Stimulated activated CD8-positive, alpha-beta memory T cell treated with anti-CD3 and anti-CD28 coated beads, Interleukin-7, amount 100 ng/mL, for 4 hours (primary cell): ENCODE results near the gene MAP1S.
"Not testable (repeated sequence)": the region's sequence is repeated elsewhere in the genome, so short reads cannot be mapped to it uniquely, and the experiment has no call there.

Experiments
- DNase-seq, 2 donors: peaks; one replicate each; pipeline ENCODE4 v3.0.0-alpha.2; 2020; ENCODE audit warnings: low read depth in 2 of 2

Gene MAP1S

GRCh38 chr19:17765069-17765618 lies 45.9 kb downstream of the MAP1S start:
- no peak for DNase-seq

DNA sequence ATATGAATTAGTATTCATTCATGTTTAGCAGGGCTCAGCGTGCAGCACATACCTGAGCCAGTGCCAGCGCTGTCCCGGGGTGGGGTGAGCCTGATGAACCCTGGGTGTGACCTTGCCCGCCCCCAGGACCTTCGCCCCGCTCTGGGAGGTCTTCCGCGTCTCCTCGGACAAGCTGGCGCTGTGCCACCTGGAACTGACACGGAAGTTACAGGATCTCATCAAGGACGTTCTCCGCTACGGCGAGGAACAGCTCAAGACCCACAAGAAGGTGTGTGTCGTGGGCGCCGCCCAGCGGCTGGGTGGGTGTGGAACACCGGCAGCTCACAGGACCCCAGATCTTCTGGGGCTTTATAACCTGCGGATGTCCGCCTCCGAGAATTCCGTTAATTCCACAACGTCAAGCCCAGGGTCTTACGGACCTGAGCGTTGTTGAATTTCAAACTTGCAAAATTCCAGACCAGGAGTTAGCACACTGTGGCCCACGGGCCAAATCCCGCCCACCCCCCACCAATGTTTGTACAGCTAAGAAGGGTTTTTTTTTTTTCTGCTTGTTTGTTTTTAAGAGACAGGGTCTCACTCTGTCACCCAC lies 47.4 kb downstream of the MAP1S start:
- no peak for DNase-seq

DNA sequence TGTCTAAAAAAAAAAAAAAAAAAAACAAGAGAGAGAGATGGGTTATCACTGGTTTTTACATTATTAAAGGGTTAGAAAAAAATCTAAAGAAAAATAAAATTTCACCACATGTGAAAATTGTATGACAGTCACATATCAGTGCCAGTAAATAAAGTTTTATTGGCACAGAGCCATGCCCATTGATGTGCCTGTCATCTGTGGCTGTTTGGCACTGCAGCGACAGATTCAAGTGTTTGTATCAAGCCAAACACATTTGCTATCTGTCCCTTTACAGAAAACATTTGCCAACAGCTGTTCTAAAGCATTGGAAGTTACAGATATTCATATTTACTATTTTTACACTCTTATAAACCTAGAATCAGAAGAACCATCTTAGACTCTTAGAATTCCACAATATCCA lies 48.3 kb downstream of the MAP1S start:
- no peak for DNase-seq

DNA sequence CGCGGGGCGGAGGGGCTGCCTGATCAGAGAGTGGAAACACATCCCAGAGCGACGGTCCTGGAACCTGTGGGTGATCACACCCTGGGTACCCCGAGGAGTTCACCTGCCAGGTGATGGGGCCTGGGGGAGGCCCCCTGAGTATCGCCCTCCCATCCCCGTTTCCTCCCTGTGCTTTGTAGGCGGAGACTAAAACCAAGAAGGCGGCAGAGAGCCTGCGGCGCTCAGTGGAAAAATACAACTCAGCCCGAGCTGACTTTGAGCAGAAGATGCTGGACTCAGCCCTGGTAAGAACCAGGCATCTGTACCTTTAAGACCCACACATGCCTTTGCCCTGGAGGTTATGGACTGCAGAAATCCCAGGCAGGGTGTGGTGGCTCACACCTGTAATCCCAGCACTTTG lies 51.3 kb downstream of the MAP1S start:
- DNase-seq, result no peak

GRCh38 chr19:17772172-17772571 lies 52.9 kb downstream of the MAP1S start:
- no peak for DNase-seq

GRCh38 chr19:17775245-17775927 lies 56.1 kb downstream of the MAP1S start:
- DNase-seq, result no peak

DNA sequence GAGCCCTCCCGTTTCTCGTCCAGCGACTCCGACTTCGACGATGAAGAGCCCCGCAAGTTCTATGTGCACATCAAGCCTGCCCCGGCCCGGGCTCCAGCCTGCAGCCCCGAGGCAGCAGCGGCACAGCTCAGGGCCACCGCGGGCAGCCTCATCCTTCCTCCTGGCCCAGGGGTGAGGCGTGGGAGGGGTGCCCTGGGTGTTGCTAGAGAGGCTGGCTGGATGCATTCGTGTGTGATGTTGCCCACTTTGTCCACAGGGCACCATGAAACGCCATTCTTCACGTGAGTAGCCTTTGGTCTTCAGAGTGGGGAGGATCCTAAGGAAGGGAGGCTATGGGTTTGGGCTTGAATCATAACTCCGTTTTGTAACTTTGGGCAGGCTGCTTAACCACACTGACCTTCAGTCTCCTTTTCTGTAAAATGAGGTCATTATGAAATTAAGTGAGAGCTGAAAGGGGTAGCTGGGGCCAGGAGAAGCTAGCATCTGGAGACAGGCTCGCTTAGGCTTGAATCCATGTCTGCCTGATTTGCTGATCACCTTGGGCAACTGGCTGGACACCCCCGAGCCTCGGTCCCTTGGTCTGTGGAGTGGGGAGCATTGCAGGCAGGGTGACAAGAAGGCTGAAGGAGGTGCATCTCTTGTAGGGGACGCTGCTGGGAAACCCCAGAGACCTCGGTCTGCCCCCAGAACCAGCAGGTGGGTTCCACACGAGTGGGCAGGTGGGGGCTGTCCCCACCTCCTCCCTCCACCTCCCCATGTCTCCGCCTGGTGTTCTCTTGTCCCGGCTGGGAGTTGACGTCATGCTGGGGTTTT lies 56.9 kb downstream of the MAP1S start:
- no peak for DNase-seq

- DNase-seq, result not testable (repeated sequence)
Observed at GRCh38 chr19:17777840-17778239, 58.6 kb downstream of the MAP1S start.

- DNase-seq, result no peak
Observed at GRCh38 chr19:17778251-17778967, 59.1 kb downstream of the MAP1S start.

DNA sequence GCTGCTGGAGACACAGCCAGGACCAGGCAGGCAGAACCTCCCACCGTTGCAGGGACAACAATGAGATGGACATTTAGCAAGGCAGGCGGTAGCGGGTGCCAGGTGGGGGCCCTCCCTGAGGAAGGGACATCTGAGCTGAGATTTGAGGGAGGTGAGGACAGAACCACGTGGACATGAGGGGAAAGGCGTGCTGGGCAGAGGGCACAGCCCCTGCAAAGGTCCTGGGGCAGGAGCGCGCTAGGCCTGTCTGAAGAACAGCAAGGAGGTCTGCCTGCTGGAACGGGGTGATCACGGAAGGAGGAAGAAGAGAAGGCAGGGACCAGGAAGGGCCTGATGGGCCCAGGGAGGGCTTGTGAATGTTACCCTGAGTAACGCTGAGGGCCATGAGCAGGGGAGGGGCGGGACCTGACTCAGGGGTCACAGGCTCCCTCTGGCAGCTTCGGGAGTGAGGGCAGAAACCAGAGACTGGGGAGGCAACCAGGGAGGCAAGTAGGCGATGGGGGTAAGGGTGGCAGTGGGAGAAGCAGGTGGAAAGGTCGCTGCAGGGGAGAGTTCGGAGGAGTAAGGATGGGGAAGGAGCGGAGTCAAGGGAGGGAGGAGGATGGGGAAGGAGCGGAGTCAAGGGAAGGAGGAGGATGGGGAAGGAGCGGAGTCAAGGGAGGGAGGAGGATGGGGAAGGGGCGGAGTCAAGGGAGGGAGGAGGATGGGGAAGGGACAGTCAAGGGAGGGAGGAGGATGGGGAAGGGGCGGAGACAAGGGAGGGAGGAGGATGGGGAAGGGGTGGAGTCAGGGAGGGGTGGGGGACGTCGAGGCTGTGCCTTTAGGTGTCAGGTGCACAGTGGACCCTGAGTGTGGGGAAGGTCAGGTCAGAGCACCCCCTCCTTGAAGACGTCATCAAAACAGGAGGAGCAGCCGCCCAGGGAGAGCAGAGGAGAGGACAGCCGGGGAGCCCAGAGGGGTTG lies 60.0 kb downstream of the MAP1S start:
- no peak for DNase-seq

- DNase-seq, result no peak
Observed at GRCh38 chr19:17780781-17781180, 61.5 kb downstream of the MAP1S start.

DNA sequence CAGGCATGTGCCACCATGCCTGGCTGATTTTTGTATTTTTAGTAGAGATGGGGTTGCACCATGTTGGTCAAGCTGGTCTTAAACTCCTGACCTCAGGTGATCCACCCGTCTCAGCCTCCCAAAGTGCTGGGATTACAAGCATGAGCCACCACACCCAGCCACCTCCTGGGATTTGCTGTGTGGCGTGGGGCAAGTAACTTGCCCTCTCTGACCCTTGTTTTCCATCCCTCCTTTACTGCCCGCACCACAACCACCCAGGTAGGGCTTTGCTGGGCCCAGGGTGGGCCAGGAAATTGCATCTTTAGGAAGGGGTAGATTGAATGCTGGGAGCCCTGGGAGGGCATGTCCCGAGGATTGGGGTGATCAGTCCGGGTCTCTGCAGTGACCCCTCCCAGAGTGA lies 64.4 kb downstream of the MAP1S start:
- not testable (repeated sequence) for DNase-seq
